ENCODE results near the gene ZSCAN23.
A peak's percentile ranks its signal among the peaks of the same experiment; 100 is the strongest.

The ZSCAN23 gene

DNA sequence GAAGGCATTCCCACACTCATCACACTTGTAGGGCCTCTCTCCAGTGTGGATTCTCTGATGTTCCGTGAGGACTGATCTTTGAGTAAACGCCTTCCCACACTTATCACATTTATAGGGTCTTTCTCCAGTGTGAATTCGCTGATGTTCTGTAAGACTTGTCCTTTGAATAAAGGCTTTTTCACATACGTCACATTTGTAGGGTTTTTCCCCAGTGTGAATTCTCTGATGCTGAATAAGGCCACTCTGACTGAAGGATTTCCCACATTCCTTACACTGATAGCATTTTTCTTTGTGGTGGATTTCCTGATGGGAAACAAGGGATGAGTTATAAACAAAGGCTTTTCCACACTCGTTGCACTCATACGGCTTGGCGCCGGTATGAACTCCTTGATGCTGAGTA lies 52.6 kb downstream of the ZSCAN23 start:
- FAIRE-seq = no peak
- DNase-seq (ENCODE audit: insufficient read length, low spot score) = no peak

DNA sequence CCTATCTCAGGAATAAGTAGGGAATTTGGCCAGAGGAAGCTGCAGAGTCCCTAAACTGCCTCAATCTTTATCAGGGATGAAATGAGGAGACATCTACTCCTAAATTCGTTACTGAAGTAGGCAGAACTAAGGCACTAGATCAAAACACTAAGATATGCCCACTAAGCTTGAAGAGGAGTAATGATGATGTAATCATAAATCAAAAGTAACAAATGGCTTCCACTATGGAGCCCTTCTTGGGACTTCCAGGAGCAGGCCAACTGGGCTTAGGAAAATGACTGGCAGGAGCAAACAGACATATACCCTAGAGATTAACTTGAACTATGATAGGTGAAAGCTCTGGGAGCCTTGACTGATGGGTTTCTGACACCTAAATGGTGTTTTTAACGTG lies 59.2 kb downstream of the ZSCAN23 start:
- no peak for TF ChIP-seq POU2F2 (IDR thresholded peaks at IDR 0.05; ENCODE audit: low read depth, low read length)
- TF ChIP-seq POLR2AphosphoS5 (IDR thresholded peaks at IDR 0.05; ENCODE audit: low read depth, low read length) = no peak
- no peak for TF ChIP-seq TAF1 (IDR thresholded peaks at IDR 0.05; ENCODE audit: low read depth, low read length)
- no peak for TF ChIP-seq PAX5 (IDR thresholded peaks at IDR 0.05; ENCODE audit: insufficient read depth, low read length, severe bottlenecking)
- TF ChIP-seq POLR2A (IDR thresholded peaks at IDR 0.05; ENCODE audit: low read depth, low read length) = no peak
- TF ChIP-seq SPI1 (IDR thresholded peaks at IDR 0.05; ENCODE audit: low read depth, low read length) = no peak
- DNase-seq (ENCODE audit: insufficient read length, low spot score) (no peak), FAIRE-seq (no peak)

More for the DNA sequence above, 52.6 kb downstream of the ZSCAN23 start:
- TF ChIP-seq PAX5 (IDR thresholded peaks at IDR 0.05; ENCODE audit: insufficient read depth, low read length, severe bottlenecking) (no peak), POLR2AphosphoS5 (IDR thresholded peaks at IDR 0.05; ENCODE audit: low read depth, low read length) (no peak), POU2F2 (IDR thresholded peaks at IDR 0.05; ENCODE audit: low read depth, low read length) (no peak), POLR2A (IDR thresholded peaks at IDR 0.05; ENCODE audit: low read depth, low read length) (no peak), TAF1 (IDR thresholded peaks at IDR 0.05; ENCODE audit: low read depth, low read length) (no peak), SPI1 (IDR thresholded peaks at IDR 0.05; ENCODE audit: low read depth, low read length) (no peak)

DNA sequence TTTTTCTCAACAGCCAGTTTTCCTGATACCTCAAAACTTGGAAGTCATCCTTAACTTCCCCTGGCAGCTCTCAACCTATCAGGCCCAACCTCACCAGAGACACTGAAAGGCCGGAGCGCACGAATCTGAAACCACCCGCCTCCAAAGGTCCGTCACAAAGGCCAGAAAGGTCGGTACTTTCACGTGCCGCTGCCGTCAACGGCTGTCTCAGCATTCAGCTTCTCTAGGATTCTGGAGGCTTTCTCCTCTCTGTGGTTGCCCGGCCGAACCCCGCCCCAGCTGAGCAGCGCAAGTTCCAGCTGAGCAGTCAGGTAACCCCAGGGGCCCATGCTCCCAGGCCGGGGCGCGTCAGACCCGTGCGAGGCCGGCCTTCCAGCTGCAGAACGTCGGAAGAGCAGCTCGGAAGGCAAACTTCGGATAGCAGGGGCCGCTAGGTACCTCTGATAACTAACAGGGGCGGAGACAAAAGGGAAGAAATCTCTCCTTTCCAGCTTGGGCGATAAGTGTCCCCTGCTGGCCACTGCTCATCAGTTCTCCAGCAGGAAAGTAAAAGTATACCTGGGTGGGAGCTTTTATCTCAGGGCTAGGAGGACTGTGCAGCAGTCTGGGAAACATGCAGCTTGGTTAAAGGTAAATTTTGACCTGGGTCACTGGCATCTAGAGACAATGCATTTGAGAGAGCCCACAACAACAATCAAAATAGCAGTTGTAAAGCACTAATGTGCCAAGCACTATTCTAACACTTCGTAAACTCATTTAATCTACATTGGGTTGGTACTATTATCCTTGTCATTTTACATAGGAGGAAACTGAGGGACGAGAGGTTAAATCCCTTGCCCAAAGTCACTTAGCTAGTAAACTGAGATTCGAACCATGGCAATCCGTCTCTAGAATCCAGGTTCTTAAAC lies 59.8 kb downstream of the ZSCAN23 start:
- DNase-seq (ENCODE audit: insufficient read length, low spot score) (peak; percentile 47), FAIRE-seq (peak; percentile 97)
- peak; percentile 48; the same call in 1 of the 2 replicates for TF ChIP-seq TAF1 (IDR thresholded peaks at IDR 0.05; ENCODE audit: low read depth, low read length)
- TF ChIP-seq POU2F2 (IDR thresholded peaks at IDR 0.05; ENCODE audit: low read depth, low read length) = peak; percentile 70; the same call in 1 of the 2 replicates
- TF ChIP-seq POLR2AphosphoS5 (IDR thresholded peaks at IDR 0.05; ENCODE audit: low read depth, low read length) = peak; percentile 71; the same call in 1 of the 2 replicates
- no peak for TF ChIP-seq SPI1 (IDR thresholded peaks at IDR 0.05; ENCODE audit: low read depth, low read length)
- peak; percentile 77 for TF ChIP-seq POLR2A (IDR thresholded peaks at IDR 0.05; ENCODE audit: low read depth, low read length)
- peak; percentile 79 for TF ChIP-seq PAX5 (IDR thresholded peaks at IDR 0.05; ENCODE audit: insufficient read depth, low read length, severe bottlenecking)
